Osteoblast (primary cell): ENCODE measurements around the gene GSDMA. TPM values are rescaled to one million over a fixed set of nuclear protein-coding genes. Genes with fewer than 3 reads are reported as not detected.
A peak's percentile ranks its signal among the peaks of the same experiment; 100 is the strongest.

ENCODE experiments used
- DNase-seq: peaks from one replicate; pipeline ENCODE4 v3.0.0; 2011; ENCODE audit warnings: low spot score, mixed read lengths; ENCODE audit not compliant: insufficient read length; ENCODE audit errors: missing footprints
- H2AFZ ChIP-seq: 2 replicates; pipeline ENCODE4 v1.6.0; 2011; ENCODE audit warnings: mild to moderate bottlenecking, low read length
- H3K27ac ChIP-seq: 2 replicates; pipeline ENCODE4 v1.5.1; 2011; ENCODE audit warnings: mild to moderate bottlenecking, low read depth, low read length, moderate library complexity
- H3K27me3 ChIP-seq: 2 replicates; pipeline ENCODE4 v1.6.0; 2012; ENCODE audit warnings: mild to moderate bottlenecking, control low read depth, inconsistent platforms, low read length, moderate library complexity; ENCODE audit not compliant: insufficient read depth
- H3K36me3 ChIP-seq: 2 replicates; pipeline ENCODE4 v1.5.1; 2011; ENCODE audit warnings: mild to moderate bottlenecking, low read length, control low read depth, moderate library complexity; ENCODE audit not compliant: insufficient read depth
- H3K4me1 ChIP-seq: 2 replicates; pipeline ENCODE4 v1.5.1; 2011; ENCODE audit warnings: mild to moderate bottlenecking, low read length, control low read depth, moderate library complexity; ENCODE audit not compliant: insufficient read depth
- H3K4me2 ChIP-seq: 2 replicates; pipeline ENCODE4 v1.6.0; 2011; ENCODE audit warnings: mild to moderate bottlenecking, low read length; ENCODE audit not compliant: insufficient read depth
- H3K4me3 ChIP-seq: fragments of 200-600 bp; sonication (generic); 3 replicates; pipeline ENCODE4 v1.5.1; 2012; ENCODE audit warnings: mild to moderate bottlenecking, low read length, inconsistent platforms; ENCODE audit not compliant: insufficient read depth
- H3K79me2 ChIP-seq: 2 replicates; pipeline ENCODE4 v1.6.0; 2012; ENCODE audit warnings: mild to moderate bottlenecking, low read length, control low read depth, inconsistent platforms; ENCODE audit not compliant: insufficient read depth
- H3K9me3 ChIP-seq: 2 replicates; pipeline ENCODE4 v1.5.1; 2011; ENCODE audit warnings: low read depth, low read length, control low read depth
- H4K20me1 ChIP-seq: 2 replicates; pipeline ENCODE4 v1.6.0; 2012; ENCODE audit warnings: mild to moderate bottlenecking, low read length, control low read depth; ENCODE audit not compliant: insufficient read depth
- CTCF ChIP-seq: IDR thresholded peaks from 2 replicates; pipeline ENCODE4 v1.5.1; 2011; ENCODE audit warnings: mild to moderate bottlenecking, low read depth, low read length, moderate library complexity; ENCODE audit errors: extremely low read depth
- total RNA-seq: library from RNA; depleted of rRNA; stranded (reverse); fragments of >200 nt; gene quantifications from 2 replicates; pipeline ENCODE4 v1.2.3, GENCODE V29; 2012

Gene GSDMA
- total RNA-seq, 1 donor = under 0.01 TPM

- H3K4me1 ChIP-seq = peaks cover 8% of the 10 kb centered on the region
- H3K36me3 ChIP-seq = no peaks in the 10 kb centered on the region
- no peak for DNase-seq
- no peaks in the 10 kb centered on the region for H4K20me1 ChIP-seq
- no peak overlapping the region for H3K4me3 ChIP-seq
- H3K9me3 ChIP-seq = no peaks in the 10 kb centered on the region
- TF ChIP-seq CTCF = no peak
- H3K4me2 ChIP-seq = no peak overlapping the region
- H3K79me2 ChIP-seq = no peaks in the 10 kb centered on the region
- H3K27ac ChIP-seq = no peak overlapping the region
- no peak overlapping the region for H2AFZ ChIP-seq
- peaks cover 3% of the 10 kb centered on the region for H3K27me3 ChIP-seq
These were observed 13.8 kb upstream of the GSDMA start for GRCh38 chr17:39949028-39949427.

- peaks cover 3% of the 10 kb centered on the region for H3K27me3 ChIP-seq
- no peak overlapping the region for H2AFZ ChIP-seq
- H3K36me3 ChIP-seq = no peaks in the 10 kb centered on the region
- H3K9me3 ChIP-seq = no peaks in the 10 kb centered on the region
- no peak overlapping the region for H3K4me3 ChIP-seq
- peak; percentile 29 for DNase-seq
- no peak for TF ChIP-seq CTCF
- no peak overlapping the region for H3K27ac ChIP-seq
- H4K20me1 ChIP-seq = no peaks in the 10 kb centered on the region
- H3K4me1 ChIP-seq = peaks cover 8% of the 10 kb centered on the region
- no peaks in the 10 kb centered on the region for H3K79me2 ChIP-seq
- no peak overlapping the region for H3K4me2 ChIP-seq
These were observed 11.9 kb upstream of the GSDMA start for GRCh38 chr17:39950871-39951348.

- Histone ChIP-seq H3K27me3 (no peaks in the 10 kb centered on the region), H3K79me2 (no peaks in the 10 kb centered on the region), H3K4me2 (peak overlapping the region; percentile 81), H3K9me3 (no peaks in the 10 kb centered on the region), H3K36me3 (no peaks in the 10 kb centered on the region), H3K4me3 (peak overlapping the region; percentile 67), H4K20me1 (no peaks in the 10 kb centered on the region), H3K4me1 (peaks cover 8% of the 10 kb centered on the region), H3K27ac (no peak overlapping the region), H2AFZ (peak overlapping the region; percentile 88)
- DNase-seq = no peak
- no peak for TF ChIP-seq CTCF
These were observed 10.7 kb upstream of the GSDMA start for GRCh38 chr17:39951924-39952679.

- no peak for TF ChIP-seq CTCF
- Histone ChIP-seq H3K4me2 (peak overlapping the region; percentile 81), H4K20me1 (no peaks in the 10 kb centered on the region), H3K27ac (no peak overlapping the region), H2AFZ (peak overlapping the region; percentile 95), H3K27me3 (no peaks in the 10 kb centered on the region), H3K36me3 (no peaks in the 10 kb centered on the region), H3K4me3 (peak overlapping the region; percentile 67), H3K9me3 (no peaks in the 10 kb centered on the region), H3K79me2 (no peaks in the 10 kb centered on the region), H3K4me1 (peaks cover 8% of the 10 kb centered on the region)
- DNase-seq = peak; percentile 99
These were observed 9.9 kb upstream of the GSDMA start for GRCh38 chr17:39952680-39953470.
